Fibroblast of lung (primary cell): ENCODE measurements around the gene MAPKAP1. TPM values are rescaled to one million over a fixed set of nuclear protein-coding genes. Genes with fewer than 3 reads are reported as not detected.

ENCODE experiments used
- DNase-seq, 2 donors: peaks; one replicate each; pipeline versions ENCODE4 v3.0.0 to v3.0.0-alpha.2; 2010; ENCODE audit warnings: low read depth in 2 of 2
- H2AFZ ChIP-seq: 2 replicates; pipeline ENCODE4 v1.5.1; 2012; ENCODE audit warnings: low read length, control low read depth, inconsistent platforms
- H3K27ac ChIP-seq: 2 replicates; pipeline ENCODE4 v1.5.1; 2011; ENCODE audit warnings: low read length, control low read depth; ENCODE audit not compliant: insufficient read depth
- H3K27me3 ChIP-seq: 2 replicates; pipeline ENCODE4 v1.5.1; 2011; ENCODE audit warnings: mild to moderate bottlenecking, low read length; ENCODE audit not compliant: control insufficient read depth, insufficient read depth
- H3K36me3 ChIP-seq: 2 replicates; pipeline ENCODE4 v1.5.1; 2011; ENCODE audit warnings: low read length; ENCODE audit not compliant: control insufficient read depth, insufficient read depth
- H3K4me1 ChIP-seq: 2 replicates; pipeline ENCODE4 v1.5.1; 2011; ENCODE audit warnings: low read length; ENCODE audit not compliant: control insufficient read depth, insufficient read depth; ENCODE audit errors: extremely low read depth
- H3K4me2 ChIP-seq: 2 replicates; pipeline ENCODE4 v1.5.1; 2011; ENCODE audit warnings: low read length, control low read depth; ENCODE audit not compliant: insufficient read depth; ENCODE audit errors: extremely low read depth
- H3K4me3 ChIP-seq, 4 experiments: fragments of 200-600 bp in 1 of 4; sonication (generic) in 1 of 4; replicated peaks in 1 of 4; 2 replicates each; pipeline ENCODE4 v1.5.1; 2011 to 2016; ENCODE audit warnings: low read length in 4 of 4, low read depth in 3 of 4, mild to moderate bottlenecking in 3 of 4, control low read depth in 2 of 4, inconsistent platforms in 1 of 4, mixed read lengths in 1 of 4; ENCODE audit not compliant: insufficient read depth in 1 of 4; ENCODE audit errors: control extremely low read depth in 1 of 4
- H3K79me2 ChIP-seq: 2 replicates; pipeline ENCODE4 v1.5.1; 2012; ENCODE audit warnings: mild to moderate bottlenecking, low read length, inconsistent platforms; ENCODE audit not compliant: control insufficient read depth, insufficient read depth
- H3K9ac ChIP-seq: 2 replicates; pipeline ENCODE4 v1.5.1; 2011; ENCODE audit warnings: mild to moderate bottlenecking, low read length, control low read depth; ENCODE audit not compliant: insufficient read depth
- H3K9me3 ChIP-seq: 2 replicates; pipeline ENCODE4 v1.5.1; 2012; ENCODE audit warnings: low read depth, low read length; ENCODE audit not compliant: control insufficient read depth, insufficient read depth
- H4K20me1 ChIP-seq: 2 replicates; pipeline ENCODE4 v1.5.1; 2011; ENCODE audit warnings: low read length; ENCODE audit not compliant: control insufficient read depth, insufficient read depth; ENCODE audit errors: extremely low read depth
- CTCF ChIP-seq, 2 donors: IDR thresholded peaks in 1 of 2; conservative IDR thresholded peaks in 1 of 2; 1 replicate in 1 of 2; 2 replicates in 1 of 2; pipeline ENCODE4 v1.5.1; 2011 to 2012; ENCODE audit warnings: low read length in 2 of 2, control low read depth in 1 of 2, inconsistent platforms in 1 of 2, low read depth in 1 of 2, mild to moderate bottlenecking in 1 of 2
- EZH2 ChIP-seq: IDR thresholded peaks from 2 replicates; pipeline ENCODE4 v1.5.1; 2012; ENCODE audit warnings: low read length, control low read depth, mild to moderate bottlenecking; ENCODE audit errors: missing control alignments
- polyA plus RNA-seq, 2 donors: library from polyadenylated mRNA; depleted of rRNA in 1 of 2; stranded (reverse) in 1 of 2; unstranded in 1 of 2; fragments of >200 nt; gene quantifications; 2 replicates each; pipeline ENCODE4 v1.2.1, GENCODE V29; 2011 to 2012; ENCODE audit warnings: missing spikeins in 1 of 2
- total RNA-seq: library from RNA; depleted of rRNA; stranded (reverse); fragments of >200 nt; gene quantifications from 2 replicates; pipeline ENCODE4 v1.2.1, GENCODE V29; 2014

MAPKAP1 gene
- total and polyA plus RNA-seq, 2 donors (not counting 1 experiment from before 2014, with no cell fraction given): 63.7 to 127 TPM

- TF ChIP-seq CTCF (conservative IDR thresholded peaks at IDR 0.05 in 1 of 2, IDR thresholded peaks at IDR 0.05 in 1 of 2; ENCODE audit: low read depth in 1 of 2, low read length in 2 of 2): no peak
- TF ChIP-seq EZH2: no peak
- H2AFZ ChIP-seq: no peak overlapping the region
These were observed 276.6 kb downstream of the MAPKAP1 start for GRCh38 chr9:125430161-125431011.

GRCh38 chr9:125429476-125430160 is 277.4 kb downstream of the MAPKAP1 start:
- Histone ChIP-seq H3K79me2 (no peaks in the 10 kb centered on the region), H3K4me2 (no peak overlapping the region), H3K9me3 (no peaks in the 10 kb centered on the region), H3K4me3 (no peak overlapping the region), H3K4me1 (no peaks in the 10 kb centered on the region), H3K36me3 (no peaks in the 10 kb centered on the region), H3K27ac (no peak overlapping the region), H3K9ac (no peak overlapping the region), H2AFZ (no peak overlapping the region), H3K27me3 (no peaks in the 10 kb centered on the region), H4K20me1 (no peaks in the 10 kb centered on the region)
- no peak for TF ChIP-seq EZH2
- no peak for TF ChIP-seq CTCF (conservative IDR thresholded peaks at IDR 0.05 in 1 of 2, IDR thresholded peaks at IDR 0.05 in 1 of 2; ENCODE audit: low read depth in 1 of 2, low read length in 2 of 2)
- DNase-seq: no peak

More at GRCh38 chr9:125430161-125431011, 276.6 kb downstream of the MAPKAP1 start:
- Histone ChIP-seq H3K4me3 (no peak overlapping the region), H3K9me3 (no peaks in the 10 kb centered on the region), H3K4me1 (no peaks in the 10 kb centered on the region), H3K9ac (no peak overlapping the region), H3K4me2 (no peak overlapping the region), H3K36me3 (no peaks in the 10 kb centered on the region), H3K27ac (no peak overlapping the region), H4K20me1 (no peaks in the 10 kb centered on the region), H3K27me3 (no peaks in the 10 kb centered on the region), H3K79me2 (no peaks in the 10 kb centered on the region)
- no peak for DNase-seq

GRCh38 chr9:125428902-125429467 is 278.0 kb downstream of the MAPKAP1 start:
- no peak overlapping the region for H3K4me3 ChIP-seq
- no peak for TF ChIP-seq EZH2
- no peak for TF ChIP-seq CTCF (conservative IDR thresholded peaks at IDR 0.05 in 1 of 2, IDR thresholded peaks at IDR 0.05 in 1 of 2; ENCODE audit: low read depth in 1 of 2, low read length in 2 of 2)
- H2AFZ ChIP-seq: no peak overlapping the region
- no peaks in the 10 kb centered on the region for H3K9me3 ChIP-seq
- no peaks in the 10 kb centered on the region for H4K20me1 ChIP-seq
- DNase-seq: peak in 1 of 2 donors; percentile 76
- H3K79me2 ChIP-seq: no peaks in the 10 kb centered on the region
- H3K4me1 ChIP-seq: no peaks in the 10 kb centered on the region
- no peaks in the 10 kb centered on the region for H3K36me3 ChIP-seq
- H3K9ac ChIP-seq: no peak overlapping the region
- H3K4me2 ChIP-seq: no peak overlapping the region
- no peaks in the 10 kb centered on the region for H3K27me3 ChIP-seq
- H3K27ac ChIP-seq: no peak overlapping the region
